ENCODE data around the gene NEAT1. TPM values are rescaled to one million over a fixed set of nuclear protein-coding genes. Genes with fewer than 3 reads are reported as not detected.

The NEAT1 gene
- total RNA-seq, 4 donors from 2014 or later = 537 to 773 (median 608) TPM

- TF ChIP-seq, protein P1, sequence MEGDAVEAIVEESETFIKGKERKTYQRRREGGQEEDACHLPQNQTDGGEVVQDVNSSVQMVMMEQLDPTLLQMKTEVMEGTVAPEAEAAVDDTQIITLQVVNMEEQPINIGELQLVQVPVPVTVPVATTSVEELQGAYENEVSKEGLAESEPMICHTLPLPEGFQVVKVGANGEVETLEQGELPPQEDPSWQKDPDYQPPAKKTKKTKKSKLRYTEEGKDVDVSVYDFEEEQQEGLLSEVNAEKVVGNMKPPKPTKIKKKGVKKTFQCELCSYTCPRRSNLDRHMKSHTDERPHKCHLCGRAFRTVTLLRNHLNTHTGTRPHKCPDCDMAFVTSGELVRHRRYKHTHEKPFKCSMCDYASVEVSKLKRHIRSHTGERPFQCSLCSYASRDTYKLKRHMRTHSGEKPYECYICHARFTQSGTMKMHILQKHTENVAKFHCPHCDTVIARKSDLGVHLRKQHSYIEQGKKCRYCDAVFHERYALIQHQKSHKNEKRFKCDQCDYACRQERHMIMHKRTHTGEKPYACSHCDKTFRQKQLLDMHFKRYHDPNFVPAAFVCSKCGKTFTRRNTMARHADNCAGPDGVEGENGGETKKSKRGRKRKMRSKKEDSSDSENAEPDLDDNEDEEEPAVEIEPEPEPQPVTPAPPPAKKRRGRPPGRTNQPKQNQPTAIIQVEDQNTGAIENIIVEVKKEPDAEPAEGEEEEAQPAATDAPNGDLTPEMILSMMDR (IDR thresholded peaks at IDR 0.05; ENCODE audit: low read depth) = no peak
Measured at GRCh38 chr11:65382804-65383368, 39.7 kb upstream of the NEAT1 start.

- TF ChIP-seq, protein P1 (IDR thresholded peaks at IDR 0.05; ENCODE audit: low read depth) = no peak
Measured at GRCh38 chr11:65383778-65384177, 38.8 kb upstream of the NEAT1 start.

- TF ChIP-seq, protein P1 (IDR thresholded peaks at IDR 0.05; ENCODE audit: low read depth) = no peak
Measured at GRCh38 chr11:65384301-65384889, 38.2 kb upstream of the NEAT1 start.

GRCh38 chr11:65386307-65387140 lies 36.1 kb upstream of the NEAT1 start, which contains the start of gene FRMD8:
FRMD8 (plus strand) TSS chr11:65386637; CDS start chr11:65387037, 400 bp downstream.
- TF ChIP-seq, protein P1 (IDR thresholded peaks at IDR 0.05; ENCODE audit: low read depth) = no peak

GRCh38 chr11:65388731-65389130 lies 33.9 kb upstream of the NEAT1 start:
- TF ChIP-seq, protein P1 (IDR thresholded peaks at IDR 0.05; ENCODE audit: low read depth) = no peak

- TF ChIP-seq, protein P1 (IDR thresholded peaks at IDR 0.05; ENCODE audit: low read depth) = no peak
Measured at GRCh38 chr11:65389294-65389980, 33.2 kb upstream of the NEAT1 start.
